Measurements from ENCODE around the gene SPEG.

The SPEG gene

GRCh38 chr2:219436491-219436890 lies 1.8 kb downstream of the SPEG start:
- TF ChIP-seq CTCF (conservative IDR thresholded peaks at IDR 0.05; ENCODE audit: low read depth) = no peak
- DNase-seq (ENCODE audit: low spot score) = no peak
- ChIA-PET CTCF (interaction anchor here (0.6 to 1.5 kb wide), 3 partner anchors 34 to 84 kb away, joined by 3 to 5 read pairs (median 3); no protein-coding TSS in a partner anchor), POLR2A (ENCODE audit: low non-redundant PET) (no interaction called here)
- H3K27ac ChIP-seq = no peak overlapping the region

- ChIA-PET CTCF (interaction anchor here (0.6 to 1.5 kb wide), 6 partner anchors 22 to 83 kb away, joined by 3 to 5 read pairs (median 3); a partner anchor contains a TSS), POLR2A (ENCODE audit: low non-redundant PET) (no interaction called here)
- DNase-seq (ENCODE audit: low spot score) = no peak
- H3K27ac ChIP-seq = no peak overlapping the region
- TF ChIP-seq CTCF (conservative IDR thresholded peaks at IDR 0.05; ENCODE audit: low read depth) = no peak
Measured at GRCh38 chr2:219437141-219437540, 2.5 kb downstream of the SPEG start.

GRCh38 chr2:219437690-219438206 lies 3.1 kb downstream of the SPEG start:
- H3K27ac ChIP-seq = no peak overlapping the region
- CTCF ChIA-PET = interaction anchor here (0.6 to 1.5 kb wide), 5 partner anchors 22 to 72 kb away, joined by 3 to 5 read pairs (median 3); a partner anchor contains a TSS
- POLR2A ChIA-PET (ENCODE audit: low non-redundant PET) = no interaction called here
- DNase-seq (ENCODE audit: low spot score) = no peak
- no peak for TF ChIP-seq CTCF (conservative IDR thresholded peaks at IDR 0.05; ENCODE audit: low read depth)

- POLR2A ChIA-PET (ENCODE audit: low non-redundant PET) = no interaction called here
- no peak for TF ChIP-seq CTCF (conservative IDR thresholded peaks at IDR 0.05; ENCODE audit: low read depth)
- H3K27ac ChIP-seq = no peak overlapping the region
- CTCF ChIA-PET = interaction anchor here (0.6 to 1.2 kb wide), 3 partner anchors 25 to 161 kb away, joined by 3 to 6 read pairs (median 4); no protein-coding TSS in a partner anchor
- DNase-seq (ENCODE audit: low spot score) = no peak
Measured at GRCh38 chr2:219438453-219438852, 3.8 kb downstream of the SPEG start.

- CTCF ChIA-PET = interaction anchor here (0.6 to 1.0 kb wide), 4 partner anchors 10 to 81 kb away, joined by 3 to 5 read pairs (median 4); no protein-coding TSS in a partner anchor
- POLR2A ChIA-PET (ENCODE audit: low non-redundant PET) = no interaction called here
- no peak for DNase-seq (ENCODE audit: low spot score)
- no peak for TF ChIP-seq CTCF (conservative IDR thresholded peaks at IDR 0.05; ENCODE audit: low read depth)
- no peak overlapping the region for H3K27ac ChIP-seq
Measured at GRCh38 chr2:219439506-219439905, 4.9 kb downstream of the SPEG start.

- CTCF ChIA-PET = interaction anchor here (0.6 to 0.9 kb wide), 3 partner anchors 68 to 592 kb away, joined by 3 to 8 read pairs (median 3); no protein-coding TSS in a partner anchor
- DNase-seq (ENCODE audit: low spot score) = peak; percentile 49
- POLR2A ChIA-PET (ENCODE audit: low non-redundant PET) = no interaction called here
- no peak overlapping the region for H3K27ac ChIP-seq
- no peak for TF ChIP-seq CTCF (conservative IDR thresholded peaks at IDR 0.05; ENCODE audit: low read depth)
Measured at GRCh38 chr2:219440388-219441256, 6.0 kb downstream of the SPEG start.
